ENCODE measurements around the gene ATXN1. TPM values are rescaled to one million over a fixed set of nuclear protein-coding genes. Genes with fewer than 3 reads are reported as not detected.

ATXN1 gene
- total RNA-seq, 1 donor from 2014 or later, result 59.8 TPM

DNA sequence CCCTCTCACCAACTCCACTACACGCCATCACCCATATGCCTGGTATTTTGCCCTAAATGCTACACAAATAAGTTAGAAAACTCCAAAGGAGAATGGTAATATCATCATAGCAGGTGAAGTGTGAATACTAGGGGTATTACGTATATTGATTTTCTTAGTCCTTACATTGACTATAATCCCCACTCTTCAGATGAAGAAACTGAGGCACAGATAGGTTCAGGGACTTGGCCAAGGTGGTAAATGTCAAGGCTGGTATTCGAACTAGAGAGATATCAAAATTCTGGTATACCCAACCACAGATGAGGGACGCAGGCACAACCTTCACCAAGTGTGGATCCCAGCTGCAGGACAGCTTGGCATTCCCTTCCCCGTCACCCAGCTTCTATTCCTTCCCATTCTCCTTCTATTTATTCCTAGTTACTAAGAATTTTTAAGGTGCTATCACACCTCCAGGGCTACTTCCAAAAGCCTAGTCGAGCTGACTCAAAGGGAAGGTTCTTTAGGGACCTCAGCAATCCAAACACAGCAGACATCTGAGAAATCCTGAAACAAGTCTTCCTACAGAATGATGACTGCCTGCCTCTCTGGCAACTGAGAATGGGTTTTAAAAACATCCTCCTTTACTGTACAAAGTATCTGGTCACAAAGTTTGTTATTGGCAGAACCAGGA is 32.6 kb downstream of the ATXN1 start:
- no peak for DNase-seq
- H3K27ac Mint-ChIP-seq, result no peak overlapping the region
- H3K4me3 Mint-ChIP-seq, result no peak overlapping the region
- peaks cover 23% of the 10 kb centered on the region for H3K4me1 Mint-ChIP-seq
- no peaks in the 10 kb centered on the region for H3K36me3 Mint-ChIP-seq (ENCODE audit: low read depth)
- H3K9me3 Mint-ChIP-seq, result no peaks in the 10 kb centered on the region
- ChIA-PET CTCF (no interaction called here), POLR2A (no interaction called here)
- intact Hi-C loops (cut with micrococcal nuclease), result no loop called here
- TF ChIP-seq, protein P1, sequence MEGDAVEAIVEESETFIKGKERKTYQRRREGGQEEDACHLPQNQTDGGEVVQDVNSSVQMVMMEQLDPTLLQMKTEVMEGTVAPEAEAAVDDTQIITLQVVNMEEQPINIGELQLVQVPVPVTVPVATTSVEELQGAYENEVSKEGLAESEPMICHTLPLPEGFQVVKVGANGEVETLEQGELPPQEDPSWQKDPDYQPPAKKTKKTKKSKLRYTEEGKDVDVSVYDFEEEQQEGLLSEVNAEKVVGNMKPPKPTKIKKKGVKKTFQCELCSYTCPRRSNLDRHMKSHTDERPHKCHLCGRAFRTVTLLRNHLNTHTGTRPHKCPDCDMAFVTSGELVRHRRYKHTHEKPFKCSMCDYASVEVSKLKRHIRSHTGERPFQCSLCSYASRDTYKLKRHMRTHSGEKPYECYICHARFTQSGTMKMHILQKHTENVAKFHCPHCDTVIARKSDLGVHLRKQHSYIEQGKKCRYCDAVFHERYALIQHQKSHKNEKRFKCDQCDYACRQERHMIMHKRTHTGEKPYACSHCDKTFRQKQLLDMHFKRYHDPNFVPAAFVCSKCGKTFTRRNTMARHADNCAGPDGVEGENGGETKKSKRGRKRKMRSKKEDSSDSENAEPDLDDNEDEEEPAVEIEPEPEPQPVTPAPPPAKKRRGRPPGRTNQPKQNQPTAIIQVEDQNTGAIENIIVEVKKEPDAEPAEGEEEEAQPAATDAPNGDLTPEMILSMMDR (IDR thresholded peaks at IDR 0.05), result no peak
- no peaks in the 10 kb centered on the region for H3K27me3 Mint-ChIP-seq
- no peak for ATAC-seq (ENCODE audit: low read depth)

DNA sequence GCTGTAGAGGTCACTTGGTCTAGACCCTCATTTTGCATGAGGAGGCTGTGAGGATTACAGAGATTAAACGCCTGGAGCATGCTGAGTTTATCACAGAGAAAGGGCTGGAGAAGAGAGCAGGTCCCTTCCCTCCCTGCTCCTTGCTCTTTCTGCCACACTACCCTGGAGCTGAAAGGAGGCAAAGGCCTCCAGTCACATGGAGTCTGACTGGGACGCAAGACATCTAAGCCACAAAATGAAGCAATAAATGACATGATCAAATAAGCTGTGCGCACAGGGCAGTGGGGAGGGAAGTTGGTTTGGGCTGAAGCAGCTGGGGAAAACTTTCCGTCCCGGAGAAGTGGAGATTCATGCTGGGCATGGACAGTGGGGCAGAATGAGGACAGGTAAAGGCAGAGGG is 33.3 kb downstream of the ATXN1 start:
- no peak overlapping the region for H3K4me3 Mint-ChIP-seq
- TF ChIP-seq, protein P1 (IDR thresholded peaks at IDR 0.05), result no peak
- H3K4me1 Mint-ChIP-seq, result peaks cover 23% of the 10 kb centered on the region
- intact Hi-C loops (cut with micrococcal nuclease), result no loop called here
- ChIA-PET POLR2A (no interaction called here), CTCF (no interaction called here)
- H3K27me3 Mint-ChIP-seq, result no peaks in the 10 kb centered on the region
- ATAC-seq (ENCODE audit: low read depth) (no peak), DNase-seq (no peak)
- H3K36me3 Mint-ChIP-seq (ENCODE audit: low read depth), result no peaks in the 10 kb centered on the region
- peak overlapping the region; percentile 13 for H3K27ac Mint-ChIP-seq
- H3K9me3 Mint-ChIP-seq, result no peaks in the 10 kb centered on the region

DNA sequence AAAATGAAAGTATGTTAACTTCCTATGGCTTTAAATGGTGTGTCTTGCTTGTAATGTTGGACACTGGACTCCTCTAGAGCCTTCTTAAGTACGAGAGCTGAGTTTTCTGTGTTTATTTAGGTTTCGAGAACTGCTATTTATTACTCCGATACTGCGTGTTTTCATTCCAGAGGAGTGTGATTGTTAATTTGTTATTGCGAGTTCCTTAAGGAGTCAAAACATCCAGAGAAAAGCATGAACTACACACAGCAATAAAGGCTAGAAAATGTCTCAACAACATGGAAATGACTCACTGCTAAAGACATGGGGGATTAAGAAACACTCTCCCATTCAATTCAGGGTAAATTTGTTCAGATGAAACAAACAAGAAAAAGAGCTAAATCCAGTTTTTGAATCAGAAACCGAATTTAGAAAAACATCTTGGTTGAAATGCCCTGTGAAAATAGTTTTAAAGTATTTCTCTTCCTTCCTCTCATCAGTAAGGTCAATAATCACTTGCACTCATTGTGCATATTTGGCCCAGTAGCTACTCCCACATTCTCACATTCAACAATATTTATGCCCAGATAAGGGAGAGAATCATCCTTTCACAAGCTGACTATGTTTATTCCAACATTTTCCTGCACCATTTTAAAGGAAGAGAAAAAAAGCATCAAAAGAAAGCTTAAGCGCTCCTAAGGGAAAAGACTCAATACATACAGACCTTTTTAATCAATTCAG is 36.0 kb downstream of the ATXN1 start:
- Mint-ChIP-seq H3K4me3 (no peak overlapping the region), H3K27ac (no peak overlapping the region), H3K4me1 (peaks cover 2% of the 10 kb centered on the region), H3K27me3 (no peaks in the 10 kb centered on the region), H3K36me3 (ENCODE audit: low read depth) (no peaks in the 10 kb centered on the region), H3K9me3 (no peaks in the 10 kb centered on the region)
- ChIA-PET POLR2A (no interaction called here), CTCF (no interaction called here)
- ATAC-seq (ENCODE audit: low read depth), result no peak
- intact Hi-C loops (cut with micrococcal nuclease), result no loop called here
- TF ChIP-seq, protein P1 (IDR thresholded peaks at IDR 0.05), result no peak
- no peak for DNase-seq

DNA sequence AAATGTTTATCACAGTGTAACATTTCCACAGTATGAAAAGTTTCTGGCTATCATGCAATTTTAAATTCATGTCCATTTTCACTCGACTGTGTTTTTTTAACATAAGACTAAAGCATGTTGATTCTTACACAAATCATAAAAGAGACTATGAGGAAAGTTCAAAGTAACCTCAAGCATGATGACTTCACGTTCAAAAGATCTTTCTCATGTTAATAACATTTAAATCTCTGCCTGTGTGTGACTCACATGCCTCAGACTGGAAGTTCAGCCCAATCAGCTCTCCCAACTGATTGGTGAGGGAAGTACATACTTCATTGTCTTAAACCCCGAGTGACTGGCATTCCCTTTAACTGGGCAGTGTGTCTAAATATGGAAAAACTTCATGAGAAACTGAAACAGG is 37.4 kb downstream of the ATXN1 start:
- DNase-seq (no peak), ATAC-seq (ENCODE audit: low read depth) (no peak)
- H3K27me3 Mint-ChIP-seq, result no peaks in the 10 kb centered on the region
- no peak overlapping the region for H3K27ac Mint-ChIP-seq
- no peaks in the 10 kb centered on the region for H3K36me3 Mint-ChIP-seq (ENCODE audit: low read depth)
- ChIA-PET CTCF (interaction anchor here (1.3 kb wide), 1 partner anchor 40 kb away, joined by 4 read pairs; no protein-coding TSS in a partner anchor), POLR2A (no interaction called here)
- H3K4me1 Mint-ChIP-seq, result peaks cover 2% of the 10 kb centered on the region
- H3K9me3 Mint-ChIP-seq, result no peaks in the 10 kb centered on the region
- TF ChIP-seq, protein P1 (IDR thresholded peaks at IDR 0.05), result no peak
- no peak overlapping the region for H3K4me3 Mint-ChIP-seq
- intact Hi-C loops (cut with micrococcal nuclease), result no loop called here

DNA sequence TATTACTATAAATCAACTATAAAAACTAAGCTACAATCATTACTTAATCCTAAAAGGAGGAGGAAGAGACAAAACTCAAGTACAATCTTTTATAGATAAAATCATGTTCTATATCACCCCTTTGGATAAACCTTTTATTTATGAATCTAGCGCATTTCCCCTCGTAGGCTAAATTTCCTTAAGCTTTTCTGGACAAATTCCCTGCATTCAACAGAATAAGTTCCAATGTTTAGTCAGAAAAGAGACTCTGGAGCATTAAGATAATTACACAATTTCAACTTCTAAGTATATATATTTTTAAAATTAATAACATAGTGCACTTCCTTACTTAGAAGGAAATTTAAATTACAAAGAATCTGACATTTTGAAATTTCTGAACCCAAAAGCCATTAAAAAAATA is 37.9 kb downstream of the ATXN1 start:
- intact Hi-C loops (cut with micrococcal nuclease), result no loop called here
- no peak overlapping the region for H3K4me3 Mint-ChIP-seq
- TF ChIP-seq, protein P1 (IDR thresholded peaks at IDR 0.05), result no peak
- no peak overlapping the region for H3K27ac Mint-ChIP-seq
- H3K27me3 Mint-ChIP-seq, result no peaks in the 10 kb centered on the region
- ChIA-PET CTCF (interaction anchor here (1.3 kb wide), 1 partner anchor 40 kb away, joined by 4 read pairs; no protein-coding TSS in a partner anchor), POLR2A (no interaction called here)
- H3K9me3 Mint-ChIP-seq, result no peaks in the 10 kb centered on the region
- no peak for ATAC-seq (ENCODE audit: low read depth)
- no peak for DNase-seq
- H3K36me3 Mint-ChIP-seq (ENCODE audit: low read depth), result no peaks in the 10 kb centered on the region
- H3K4me1 Mint-ChIP-seq, result peaks cover 2% of the 10 kb centered on the region

Measured in activated B cell treated with CpG ODN at 0.5 μM for 24 hours (primary cell).